Dedifferentiated amniotic fluid mesenchymal stem cell (primary cell): ENCODE results near the gene CIRBP.
A peak's percentile ranks its signal among the peaks of the same experiment; 100 is the strongest.

Source experiments
- DNase-seq: peaks from one replicate; pipeline ENCODE4 v3.0.0-alpha.2; 2016; ENCODE audit errors: extremely low spot score

The CIRBP gene

DNA sequence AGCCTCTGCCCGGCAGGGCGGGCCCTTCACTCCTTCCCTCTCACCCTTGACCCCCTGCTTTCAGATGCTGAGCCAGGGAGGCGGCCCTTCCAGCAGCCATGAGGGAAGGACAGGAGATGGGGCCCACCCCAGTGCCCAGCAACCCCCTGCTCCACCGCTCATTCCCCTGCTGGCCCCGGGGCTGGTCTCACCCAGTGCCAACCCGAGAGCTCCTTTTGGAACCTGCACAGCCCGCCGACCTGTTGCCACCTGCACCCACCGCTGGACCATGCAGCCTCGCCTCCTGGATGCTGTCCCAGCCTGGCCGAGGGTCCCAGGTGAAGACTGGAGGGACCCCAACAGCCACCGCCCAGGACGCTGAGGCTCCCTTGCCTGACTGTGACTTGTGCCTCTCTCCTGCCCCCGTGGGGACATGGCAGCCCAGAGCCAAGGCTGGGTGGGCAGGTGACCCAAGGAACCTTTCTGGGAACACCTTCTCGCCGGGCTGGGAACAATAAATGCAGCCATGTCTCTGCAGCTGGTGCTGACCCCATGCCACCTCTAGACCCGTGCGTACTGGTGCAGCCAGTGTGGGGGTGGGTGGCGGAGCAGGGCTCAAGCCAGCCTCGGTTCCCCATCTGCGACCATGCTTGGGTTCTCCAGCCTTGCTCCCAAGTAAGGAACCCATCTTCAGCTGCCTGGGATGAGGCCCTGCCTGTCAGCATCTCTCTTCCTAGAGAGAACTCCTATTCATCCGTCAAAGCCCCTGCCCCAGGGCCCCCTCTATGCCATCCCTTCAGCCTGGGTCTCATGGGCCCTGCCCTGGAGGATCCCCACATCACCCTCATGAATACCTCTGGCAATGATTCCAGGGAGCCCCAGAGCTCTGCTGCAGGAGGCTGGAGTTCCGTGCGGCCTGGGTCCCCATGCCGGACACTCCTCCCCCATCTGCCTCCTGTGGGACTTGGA, 9.9 kb downstream of the CIRBP start:
- no peak for DNase-seq

DNA sequence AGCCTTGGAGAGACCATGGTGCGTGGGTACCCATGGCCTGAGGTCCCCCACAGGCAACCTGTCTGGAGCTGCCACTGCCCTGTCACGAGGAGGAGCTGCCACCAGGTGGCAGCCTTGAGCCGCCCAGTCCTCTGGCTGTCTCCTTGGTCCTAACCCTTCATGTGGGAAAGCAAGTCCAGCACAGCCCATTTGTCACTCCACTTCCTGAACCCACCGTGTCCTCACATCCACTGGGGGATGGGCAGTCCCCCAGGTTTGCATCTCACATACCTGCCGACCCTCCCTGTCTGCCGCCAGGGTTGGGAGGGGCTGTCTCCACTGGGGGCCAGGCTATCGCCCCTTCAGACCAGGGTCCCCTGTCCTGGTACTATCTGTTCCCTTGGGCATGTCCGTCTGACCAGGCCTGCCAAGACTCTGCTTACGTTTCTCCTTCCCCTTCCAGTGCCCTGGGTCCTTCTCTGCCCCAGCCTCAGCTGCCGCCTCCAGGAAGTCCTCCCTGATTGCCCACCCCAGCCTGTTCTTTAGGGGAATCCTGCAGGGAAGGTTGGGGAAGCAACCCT, 10.7 kb downstream of the CIRBP start:
- DNase-seq = peak; percentile 71

DNA sequence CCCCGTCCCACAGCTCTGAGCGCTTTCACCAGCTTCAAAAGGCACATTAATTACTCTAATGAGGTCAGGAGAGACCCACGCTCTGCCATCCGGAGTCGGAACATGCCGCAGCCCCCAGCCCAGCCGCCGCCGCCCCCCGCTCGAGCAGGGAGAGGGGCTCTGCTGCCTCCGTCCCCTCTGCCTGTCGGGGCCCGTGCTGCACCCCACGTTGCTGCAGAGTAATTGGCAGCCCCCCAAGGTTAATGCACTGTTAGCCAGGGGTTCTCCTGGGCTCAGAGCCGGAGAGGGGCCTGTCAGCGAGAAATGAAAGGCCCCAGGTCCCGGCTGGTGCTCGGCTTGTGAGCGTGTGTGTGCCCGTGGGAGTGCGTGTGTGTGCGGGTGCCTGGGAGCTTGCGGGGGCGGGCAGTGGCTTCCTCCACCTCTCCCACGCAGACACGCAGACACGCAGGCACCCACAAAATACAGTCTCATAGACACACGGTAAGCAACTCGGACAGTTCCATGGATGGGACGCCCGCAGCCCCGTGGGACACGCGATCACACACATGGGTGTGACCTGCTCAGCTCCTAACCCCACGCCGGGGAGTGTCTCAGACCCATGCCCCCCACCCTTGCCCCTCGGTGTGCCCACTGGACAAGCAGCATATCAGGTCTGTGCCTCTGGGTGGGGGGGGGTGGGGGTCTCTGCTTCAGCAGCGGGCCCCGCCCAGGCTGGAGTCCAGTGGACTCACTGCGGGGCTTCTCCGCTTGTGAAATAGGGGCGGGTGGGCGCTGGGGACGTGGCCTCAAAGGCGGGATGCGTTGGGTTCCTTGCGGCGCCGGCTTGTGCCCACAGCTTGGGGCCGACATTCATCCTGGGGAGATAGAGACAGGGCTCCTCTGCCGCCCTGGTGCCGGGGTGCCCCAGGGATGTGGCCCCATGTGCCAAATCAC, 11.8 kb downstream of the CIRBP start:
- DNase-seq = no peak

DNA sequence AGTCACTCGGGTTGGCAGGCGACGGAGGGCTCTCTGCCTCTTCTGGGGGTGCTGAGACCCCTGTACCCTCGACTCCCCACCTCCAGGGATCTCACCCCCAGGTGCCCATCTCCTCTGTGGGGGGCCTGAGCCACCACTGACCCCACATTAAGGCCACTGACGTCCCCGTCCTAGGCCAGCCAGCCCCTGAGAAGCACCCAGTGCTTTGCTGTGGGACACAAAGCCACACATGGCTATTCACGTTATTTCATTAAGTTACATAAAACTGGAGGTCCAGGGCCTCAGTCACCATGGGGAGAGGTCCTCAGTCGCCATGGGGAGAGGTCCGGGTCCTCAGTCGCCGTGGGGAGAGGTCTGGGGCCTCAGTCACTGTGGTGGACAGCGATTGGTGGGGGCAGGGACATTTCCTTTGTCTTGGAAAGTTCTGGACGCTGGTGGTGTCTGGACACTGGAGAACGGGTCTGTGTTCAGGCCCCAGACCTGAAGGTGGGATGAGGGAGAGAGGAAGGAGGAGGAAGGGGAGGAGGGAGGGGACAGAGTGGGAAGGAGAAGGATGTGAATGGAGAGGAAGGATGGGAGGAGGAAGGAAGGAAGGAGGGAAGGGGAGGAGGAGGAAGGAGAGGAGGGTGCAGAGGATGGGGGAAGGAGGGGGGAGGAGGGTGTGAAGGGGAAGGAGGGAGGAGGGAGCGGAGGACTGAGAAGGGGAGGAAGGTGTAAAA, 12.6 kb downstream of the CIRBP start:
- no peak for DNase-seq

DNA sequence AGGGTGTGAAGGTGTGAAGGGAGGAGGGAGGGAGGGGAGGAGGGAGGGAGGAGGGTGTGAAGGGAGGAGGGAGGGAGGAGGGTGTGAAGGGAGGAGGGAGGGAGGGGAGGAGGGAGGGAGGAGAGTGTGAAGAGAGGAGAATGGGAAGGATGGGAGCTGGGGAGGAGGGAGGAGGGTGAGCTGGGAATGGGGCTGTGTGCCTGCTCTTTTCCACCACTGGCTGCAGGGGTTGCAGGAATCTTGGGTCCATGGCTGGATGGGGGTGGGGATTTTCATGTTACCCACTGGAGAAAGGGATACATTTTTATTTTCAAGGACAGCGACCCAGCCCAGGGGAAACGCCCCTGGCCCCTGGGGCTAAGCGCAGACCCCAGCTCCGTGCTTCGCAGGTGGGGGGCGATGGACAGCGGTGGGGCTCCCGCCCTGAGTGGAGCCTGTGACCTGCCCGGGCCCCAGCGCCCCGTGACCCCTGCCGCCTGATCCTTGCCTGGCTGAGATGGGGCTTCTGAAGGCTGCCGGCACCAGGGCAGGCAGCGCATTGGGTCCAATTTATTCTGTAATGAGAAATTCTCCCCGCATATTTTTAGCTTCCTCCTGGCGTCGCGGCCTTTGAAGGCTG, 13.6 kb downstream of the CIRBP start:
- DNase-seq = no peak

DNA sequence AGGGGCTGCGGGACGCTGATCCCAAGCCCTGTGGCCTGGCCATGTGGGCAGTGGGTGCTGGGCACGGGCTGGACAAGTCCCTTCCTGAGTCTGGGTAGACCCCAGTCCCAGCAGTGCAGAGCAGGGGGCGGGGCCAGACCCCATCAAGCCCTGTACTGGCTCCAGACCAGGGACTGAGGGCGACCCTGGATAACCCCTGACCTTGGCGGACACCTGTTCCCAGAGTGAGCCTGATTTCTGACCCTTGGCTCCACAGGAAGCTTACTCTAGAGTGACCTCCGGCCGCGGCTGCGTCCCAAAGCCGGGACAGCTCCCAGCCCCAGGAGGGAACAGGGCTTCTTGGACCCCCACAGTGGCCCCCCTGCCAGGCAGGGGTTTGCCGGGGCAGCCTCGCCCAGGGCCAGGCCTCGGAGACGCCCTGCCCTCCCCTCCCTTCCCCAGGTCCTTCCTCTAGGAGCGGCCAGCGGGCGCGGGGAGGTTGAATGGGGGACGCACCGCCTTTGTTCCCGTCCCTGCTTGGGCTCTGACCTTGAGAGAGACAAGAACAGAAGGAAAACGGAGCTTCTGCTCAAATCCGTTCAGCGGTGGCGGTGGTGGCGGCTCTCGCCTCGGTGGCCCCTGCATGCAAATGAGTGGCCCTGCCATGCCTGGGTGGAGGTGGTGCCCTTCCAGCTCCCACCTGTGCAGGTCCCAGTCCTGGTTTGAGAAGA, 14.2 kb downstream of the CIRBP start:
- no peak for DNase-seq

DNA sequence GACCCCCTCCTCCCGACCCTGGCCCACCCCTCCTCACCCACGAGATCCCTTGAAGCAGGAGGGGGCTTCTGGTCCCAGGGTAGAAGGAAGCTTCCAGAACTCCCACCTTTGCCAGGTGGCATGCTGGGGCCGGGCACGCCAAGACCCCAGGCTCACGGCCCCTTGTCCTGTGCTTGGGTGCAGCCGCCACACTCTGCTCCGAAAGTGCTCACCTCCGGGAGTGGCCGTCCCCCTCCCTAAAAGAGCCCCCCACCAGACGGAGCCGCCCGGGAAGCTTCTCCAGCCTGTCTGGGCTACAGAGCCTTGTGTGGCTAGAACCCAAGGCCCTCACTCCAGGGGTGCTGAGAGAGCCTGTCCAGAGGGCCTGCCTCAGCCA, 14.8 kb downstream of the CIRBP start:
- DNase-seq = no peak

DNA sequence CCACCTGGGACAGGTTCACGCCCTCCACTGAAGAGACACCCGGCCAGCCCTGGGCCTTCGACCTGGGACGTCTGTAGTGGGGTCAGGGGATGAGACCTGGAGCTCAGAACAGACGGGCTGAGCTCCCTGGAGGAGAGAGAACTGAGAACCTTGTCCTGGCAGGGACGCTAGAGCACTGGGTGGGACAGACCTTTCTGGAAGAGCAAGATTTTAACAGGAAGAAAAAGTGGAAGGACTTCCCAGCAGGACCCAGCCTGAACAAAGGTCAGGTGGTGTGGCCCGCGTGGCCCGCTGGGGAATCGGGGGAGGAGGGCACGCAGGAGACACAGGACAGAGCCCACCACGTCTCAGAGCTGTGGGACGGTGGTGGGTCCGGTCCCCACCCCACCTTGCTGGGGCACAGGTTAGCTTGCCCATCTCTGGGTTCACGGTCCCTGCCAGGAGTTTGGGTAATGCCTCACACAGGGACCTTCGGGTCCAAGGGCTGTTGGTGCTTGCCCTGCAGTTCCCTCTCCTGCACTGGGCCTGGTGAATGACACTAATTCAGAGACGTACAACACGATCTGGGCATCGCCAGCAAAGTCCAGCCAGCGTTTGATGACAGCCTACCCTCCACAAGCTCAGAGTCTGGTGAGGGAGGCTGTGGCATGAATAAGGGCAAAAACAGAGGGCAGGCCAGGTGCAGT, 15.3 kb downstream of the CIRBP start:
- no peak for DNase-seq

DNA sequence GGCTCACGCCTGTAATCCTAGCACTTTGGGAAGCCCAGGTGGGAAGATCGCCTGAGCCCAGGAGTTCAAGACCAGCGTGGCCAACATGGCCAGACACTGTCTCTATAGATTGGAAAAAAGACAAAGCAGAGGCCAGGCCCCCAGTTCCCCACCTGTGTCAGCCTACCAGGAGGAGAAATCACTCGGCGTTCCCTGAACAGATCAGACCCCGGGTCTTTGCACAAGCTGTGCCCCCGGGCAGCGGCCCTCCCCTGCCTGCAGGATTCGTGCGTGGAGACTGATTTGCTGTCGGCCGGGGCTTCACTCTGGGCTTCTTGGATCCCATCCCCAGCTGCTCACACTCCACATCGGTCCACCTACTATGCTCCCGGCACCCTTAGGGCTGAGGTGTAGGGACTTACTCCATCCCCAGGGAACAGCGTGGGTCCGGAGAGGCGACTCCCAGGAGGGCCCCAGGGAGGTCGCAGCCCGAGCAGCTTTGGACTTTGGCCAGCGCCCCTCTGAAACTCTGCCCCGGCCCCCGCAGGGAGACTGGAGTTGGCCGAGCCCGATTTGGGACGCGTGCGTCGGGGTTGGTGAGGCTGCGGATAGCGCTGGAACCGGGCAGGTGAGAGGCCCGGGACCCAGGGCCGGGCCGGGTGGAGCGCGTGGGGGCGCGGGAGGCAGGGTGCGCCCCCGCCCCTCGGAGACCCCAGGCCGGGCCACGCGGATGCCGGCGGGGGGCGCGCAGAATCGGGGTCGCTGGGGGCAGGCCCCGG, 16.0 kb downstream of the CIRBP start:
- DNase-seq = no peak

DNA sequence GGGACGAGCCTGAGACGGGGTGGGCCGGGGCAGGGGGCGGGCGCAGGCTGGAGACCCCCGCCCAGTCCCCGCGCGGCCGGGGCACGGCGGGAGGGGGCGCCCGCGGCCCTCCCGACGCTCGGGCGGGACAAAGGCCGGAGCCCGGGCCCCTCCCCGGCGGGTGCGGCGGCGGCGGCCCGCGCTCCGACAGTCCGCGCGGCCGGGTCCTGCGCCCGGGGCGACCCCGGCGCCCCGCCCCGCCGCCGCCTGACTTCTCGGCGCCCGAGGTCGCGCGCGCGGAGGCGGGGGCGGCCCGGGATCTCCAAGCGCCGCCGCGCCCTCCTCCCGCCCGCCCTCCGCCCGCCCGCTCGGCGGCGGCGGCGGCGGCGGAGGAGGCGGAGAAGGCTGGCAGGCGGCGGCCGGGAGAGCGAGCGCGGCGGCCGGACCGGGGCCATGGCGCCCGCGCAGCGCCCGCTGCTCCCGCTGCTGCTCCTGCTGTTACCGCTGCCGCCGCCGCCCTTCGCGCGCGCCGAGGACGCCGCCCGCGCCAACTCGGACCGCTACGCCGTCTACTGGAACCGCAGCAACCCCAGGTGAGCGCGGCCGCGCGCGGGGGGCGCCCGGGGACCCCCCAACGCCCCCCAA, 16.7 kb downstream of the CIRBP start, which contains the start of gene EFNA2:
Gene EFNA2 (plus strand): TSS at position 137 of the 624 bp plus-strand sequence. CDS start 296 bp downstream, at position 433.
- no peak for DNase-seq

DNA sequence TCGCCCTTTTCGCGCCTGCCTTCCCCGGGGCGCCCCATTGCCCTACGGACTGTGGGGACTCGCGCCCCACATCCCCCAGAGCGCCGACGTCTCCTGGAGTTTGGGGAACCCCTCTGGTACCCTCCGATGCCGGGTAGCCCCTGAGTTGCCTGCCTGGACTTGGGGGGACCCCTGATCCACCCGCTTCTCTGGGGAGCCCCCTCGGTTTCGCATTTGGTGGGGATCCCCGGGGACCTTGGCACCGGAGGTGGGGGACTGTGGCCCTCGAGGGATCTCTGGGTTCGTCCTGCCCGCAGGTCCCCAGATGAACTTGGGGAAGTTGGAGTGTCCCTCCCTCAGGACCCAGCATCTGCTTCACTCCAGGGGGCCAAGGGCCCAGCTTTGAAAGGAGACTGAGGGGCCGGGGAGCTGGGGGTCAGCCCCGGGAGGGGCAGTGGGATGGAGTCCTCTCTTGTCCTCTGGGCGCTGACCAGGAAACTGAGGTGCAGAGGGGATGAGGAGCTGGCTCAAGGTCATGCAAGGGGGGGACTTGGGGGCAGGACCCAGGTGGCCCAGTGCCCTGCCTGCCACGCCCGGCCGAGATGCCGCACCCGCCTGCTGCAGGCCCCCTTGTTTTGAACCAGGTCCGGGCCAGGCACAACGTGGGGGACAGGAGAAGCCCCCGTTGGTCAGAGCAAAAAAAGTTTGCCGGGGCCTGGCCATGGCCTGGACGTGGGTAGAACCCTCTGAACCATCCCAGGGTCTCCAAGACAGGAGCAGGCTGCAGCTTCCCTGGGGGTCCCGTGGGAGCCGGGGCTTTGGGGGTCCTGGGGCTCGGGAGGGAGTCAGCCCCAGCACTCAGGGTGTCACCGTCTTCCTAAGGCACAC, 17.6 kb downstream of the CIRBP start:
- no peak for DNase-seq

DNA sequence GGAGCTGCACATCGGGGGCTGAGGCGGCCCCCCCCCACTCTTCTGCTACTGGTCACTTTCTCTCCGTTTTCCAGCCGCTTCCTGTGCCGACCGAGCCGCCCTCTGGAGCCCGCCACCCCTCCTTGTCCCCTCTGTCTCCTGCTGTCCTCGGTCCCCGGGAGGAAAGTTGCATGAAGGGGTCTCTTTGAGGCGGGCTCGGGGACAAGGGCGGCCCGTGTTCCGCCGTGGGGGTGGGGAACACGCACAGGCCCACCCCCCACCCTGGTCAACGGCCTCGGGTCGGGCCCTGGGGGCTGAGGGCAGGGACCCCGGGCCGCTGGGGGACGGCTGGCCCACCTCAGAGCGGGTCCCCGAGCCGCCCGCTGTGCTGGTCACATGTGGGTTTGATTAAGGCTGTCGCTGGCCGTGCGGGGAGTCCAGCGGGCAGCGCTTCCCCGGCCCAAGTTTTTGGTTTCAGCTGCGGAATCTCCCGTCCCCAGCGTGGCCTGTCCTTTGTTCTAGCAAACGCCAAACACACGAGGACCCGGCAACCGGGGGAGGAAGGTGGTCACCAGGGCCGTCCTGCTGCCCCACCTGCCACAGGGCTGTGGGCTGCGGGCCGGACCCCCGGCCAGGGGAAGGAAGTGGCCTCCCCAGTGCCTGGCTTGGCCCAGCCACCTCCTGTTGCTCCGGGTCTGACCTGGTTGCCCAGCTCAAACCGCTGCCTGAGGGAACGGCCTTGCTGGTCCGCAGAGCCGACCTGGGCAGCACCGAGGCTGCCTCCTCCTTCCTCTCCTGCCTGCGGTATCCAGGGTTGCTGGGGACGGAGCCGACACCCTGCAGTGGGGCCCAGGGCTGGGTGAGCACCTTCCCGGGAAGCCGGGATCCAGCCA, 18.5 kb downstream of the CIRBP start:
- no peak for DNase-seq

DNA sequence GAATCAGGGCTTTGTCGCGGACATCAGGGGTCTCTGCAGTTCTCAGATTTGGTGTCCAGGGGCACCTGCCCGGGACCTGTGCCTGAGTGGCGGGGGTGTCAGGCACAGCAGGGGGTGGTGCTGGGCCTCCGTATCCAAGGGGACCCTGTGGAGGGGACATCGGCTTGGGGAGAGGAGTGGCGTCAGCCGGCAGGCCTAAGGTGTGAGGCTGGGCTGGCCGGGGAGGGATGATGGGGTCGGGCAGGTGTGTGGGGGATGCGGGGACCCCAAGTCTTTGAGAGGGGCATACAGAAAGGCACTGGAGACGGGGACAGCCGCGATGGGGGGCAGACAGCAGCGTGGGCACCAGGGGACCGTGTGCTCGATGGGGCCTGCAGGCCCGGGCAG, 19.1 kb downstream of the CIRBP start:
- DNase-seq = no peak

DNA sequence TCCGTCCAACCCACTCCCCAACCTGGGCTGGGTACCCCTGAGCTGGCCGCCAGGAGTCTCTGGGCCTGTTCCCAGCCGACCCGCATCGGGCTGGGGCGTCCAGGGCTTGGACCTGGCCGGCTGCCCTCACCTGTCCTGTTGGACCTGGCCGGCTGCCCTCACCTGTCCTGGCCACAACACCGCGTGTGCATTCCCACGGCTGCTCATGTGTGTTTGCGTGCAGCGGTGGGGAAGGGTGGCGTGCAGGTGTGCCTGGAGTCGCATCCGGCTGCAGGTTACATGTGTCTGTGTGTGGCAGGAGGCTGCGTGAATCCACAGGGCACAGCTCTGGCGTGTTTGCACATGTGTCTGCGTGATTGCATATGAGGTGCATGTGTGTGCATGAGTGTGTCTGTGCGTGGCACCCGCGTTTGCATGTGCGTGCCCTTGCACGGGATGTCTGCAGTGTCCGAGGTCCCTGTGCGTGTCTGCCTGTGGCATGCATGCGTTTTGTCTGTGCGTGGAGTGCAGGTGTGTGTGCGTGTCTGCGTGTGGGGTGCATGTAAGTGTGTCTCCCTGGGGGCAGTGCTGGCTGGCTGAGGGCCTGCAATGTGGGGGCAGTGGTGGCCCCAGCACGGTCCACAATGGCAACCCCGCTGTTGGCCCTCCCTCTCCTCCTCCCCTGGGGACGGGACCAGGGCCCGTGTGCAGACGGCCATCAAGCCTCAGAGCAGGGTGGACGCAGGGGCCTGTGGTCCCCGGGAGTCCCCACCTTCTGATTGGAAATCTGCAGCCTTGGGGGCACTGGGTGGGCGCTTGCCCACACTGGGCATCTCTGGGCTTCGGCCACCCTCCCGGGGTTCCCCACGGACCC, 19.9 kb downstream of the CIRBP start:
- DNase-seq = no peak

DNA sequence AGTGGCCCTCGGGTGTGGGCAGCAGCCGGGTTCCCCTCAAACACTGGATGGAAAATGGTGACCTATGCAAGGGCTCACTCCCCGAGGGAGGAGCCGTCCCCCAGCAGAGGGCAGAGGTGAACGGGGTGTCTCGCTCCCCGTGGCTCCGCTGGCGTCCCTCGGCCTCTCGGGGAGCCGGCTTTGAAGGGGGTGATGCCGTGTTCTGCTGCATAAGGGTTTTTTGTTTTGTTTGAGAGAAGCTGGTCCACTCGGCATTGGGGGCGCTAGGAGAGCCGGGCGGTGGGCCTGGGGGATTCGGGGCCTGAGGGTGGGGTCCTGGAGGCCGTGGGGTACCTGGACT, 20.5 kb downstream of the CIRBP start:
- no peak for DNase-seq

DNA sequence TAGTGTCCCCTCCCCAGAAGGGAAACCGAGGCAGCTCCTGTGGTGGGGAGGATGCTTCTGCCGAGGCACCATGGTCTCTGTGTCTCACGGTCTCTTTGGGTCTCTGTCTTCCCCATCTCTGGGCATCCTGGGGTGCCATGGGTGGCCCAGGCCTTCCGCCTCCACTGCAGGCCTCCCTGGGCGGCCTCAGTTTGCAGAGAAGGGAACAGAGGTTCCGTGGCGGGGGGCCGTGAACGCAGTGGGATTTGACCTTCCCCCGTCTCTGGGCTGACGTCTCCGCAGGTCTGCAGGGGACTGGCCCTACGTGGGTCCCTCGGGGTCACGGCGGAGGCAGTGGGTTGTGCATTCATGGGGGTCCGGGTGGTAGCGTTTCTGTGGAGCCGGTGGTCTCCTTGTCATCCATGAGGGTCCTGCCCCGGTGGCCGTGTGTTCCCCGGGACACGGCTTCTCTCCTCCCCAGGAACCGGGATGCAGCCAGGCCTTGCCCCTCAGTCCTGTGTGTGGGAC, 21.1 kb downstream of the CIRBP start:
- DNase-seq = no peak
